IMR-90 (cell line): ENCODE results near the gene EPHA6. TPM values are rescaled to one million over a fixed set of nuclear protein-coding genes. Genes with fewer than 3 reads are reported as not detected.

Source experiments
- ATAC-seq: fragments of 200-7000 bp; cut with Tn5 transposase; 2 replicates; pipeline ENCODE4 v1.9.1; 2020; ENCODE audit warnings: low read depth, mild to moderate bottlenecking, moderate library complexity
- BruUV-seq: library from RNA; stranded (reverse); fragments of 400-500 nt; replicated peaks from 2 replicates; lab custom pipeline; 2021; lab: Mats Ljungman, UMichigan
- CTCF ChIA-PET: fragments of 300-600 bp; formaldehyde crosslinking; extraction: SDS; loops from one replicate; lab custom pipeline; 2021; ENCODE audit warnings: antibody characterized with exemption; lab: Yijun Ruan, JAX
- POLR2A ChIA-PET: fragments of 300-600 bp; sonication (Branson Sonifier 250); formaldehyde crosslinking; loops from one replicate; lab custom pipeline; 2022; ENCODE audit warnings: antibody characterized with exemption; ENCODE audit not compliant: unreplicated experiment; lab: Charles Lee
- DNase-seq: peaks from one replicate; pipeline ENCODE4 v3.0.0; 2013
- H2AFZ ChIP-seq: replicated peaks from 2 replicates; pipeline ENCODE3; 2013; ENCODE audit warnings: low read length, mild to moderate bottlenecking; ENCODE audit not compliant: poor library complexity
- H2AK5ac ChIP-seq: 2 replicates; pipeline ENCODE4 v1.6.1; 2013; ENCODE audit warnings: low read depth, low read length, inconsistent platforms
- H2AK9ac ChIP-seq: replicated peaks from 2 replicates; pipeline ENCODE3; 2013; ENCODE audit warnings: mild to moderate bottlenecking, low read depth, low read length, moderate library complexity; ENCODE audit not compliant: poor library complexity
- H2BK120ac ChIP-seq: 2 replicates; pipeline ENCODE4 v1.6.1; 2013; ENCODE audit warnings: low read depth, low read length, inconsistent platforms
- H2BK15ac ChIP-seq: 3 replicates; pipeline ENCODE4 v1.6.1; 2013; ENCODE audit warnings: low read depth, low read length, inconsistent platforms
- H2BK20ac ChIP-seq: 2 replicates; pipeline ENCODE4 v1.6.1; 2013; ENCODE audit warnings: low read depth, mild to moderate bottlenecking, inconsistent platforms, low read length, moderate library complexity
- H2BK5ac ChIP-seq: 2 replicates; pipeline ENCODE4 v1.6.1; 2013; ENCODE audit warnings: mild to moderate bottlenecking, low read depth, low read length, inconsistent platforms; ENCODE audit not compliant: poor library complexity, severe bottlenecking
- H3K14ac ChIP-seq: replicated peaks from 2 replicates; pipeline ENCODE4 v1.6.1; 2013; ENCODE audit warnings: low read depth, low read length, inconsistent platforms
- H3K18ac ChIP-seq: 2 replicates; pipeline ENCODE4 v1.6.1; 2013; ENCODE audit warnings: low read depth, low read length, control low read depth
- H3K23ac ChIP-seq: 2 replicates; pipeline ENCODE4 v1.6.1; 2013; ENCODE audit warnings: low read depth, low read length, inconsistent platforms
- H3K27ac ChIP-seq: 2 replicates; pipeline ENCODE4 v1.5.1; 2013; ENCODE audit warnings: mild to moderate bottlenecking, control low read depth, low read length; ENCODE audit not compliant: insufficient read depth
- H3K27me3 ChIP-seq: 2 replicates; pipeline ENCODE4 v1.6.1; 2013; ENCODE audit warnings: low read length; ENCODE audit not compliant: control insufficient read depth, insufficient read depth
- H3K36me3 ChIP-seq: 2 replicates; pipeline ENCODE4 v1.6.1; 2013; ENCODE audit warnings: low read length, mixed read lengths; ENCODE audit not compliant: control insufficient read depth, insufficient read depth
- H3K4ac ChIP-seq: 2 replicates; pipeline ENCODE4 v1.6.1; 2013; ENCODE audit warnings: low read depth, low read length, inconsistent platforms
- H3K4me1 ChIP-seq: 2 replicates; pipeline ENCODE4 v1.6.1; 2013; ENCODE audit warnings: low read length, mixed read lengths; ENCODE audit not compliant: control insufficient read depth, insufficient read depth
- H3K4me2 ChIP-seq: 2 replicates; pipeline ENCODE4 v1.6.1; 2013; ENCODE audit warnings: low read depth, mild to moderate bottlenecking, control low read depth, low read length, moderate library complexity
- H3K4me3 ChIP-seq: 2 replicates; pipeline ENCODE4 v1.5.1; 2013; ENCODE audit warnings: low read depth, mild to moderate bottlenecking, control low read depth, low read length, moderate library complexity; ENCODE audit not compliant: insufficient read depth
- H3K56ac ChIP-seq: 2 replicates; pipeline ENCODE4 v1.6.1; 2013; ENCODE audit warnings: low read length, inconsistent platforms; ENCODE audit not compliant: insufficient read depth; ENCODE audit errors: extremely low read depth
- H3K79me1 ChIP-seq, 2 experiments: 2 replicates each; pipeline ENCODE4 v1.6.1; 2013; ENCODE audit warnings: low read length in 2 of 2, inconsistent platforms in 1 of 2, low read depth in 1 of 2
- H3K9ac ChIP-seq: 2 replicates; pipeline ENCODE4 v1.6.1; 2013; ENCODE audit warnings: low read depth, low read length, control low read depth
- H3K9me1 ChIP-seq: 2 replicates; pipeline ENCODE4 v1.6.1; 2013; ENCODE audit warnings: low read length, inconsistent platforms; ENCODE audit not compliant: insufficient read depth
- H3K9me3 ChIP-seq: 2 replicates; pipeline ENCODE4 v1.6.1; 2013; ENCODE audit warnings: low read length; ENCODE audit not compliant: control insufficient read depth, insufficient read depth
- H4K20me1 ChIP-seq: 2 replicates; pipeline ENCODE4 v1.6.1; 2013; ENCODE audit warnings: low read length, inconsistent platforms; ENCODE audit not compliant: insufficient read depth
- H4K5ac ChIP-seq: 2 replicates; pipeline ENCODE4 v1.6.1; 2013; ENCODE audit warnings: mild to moderate bottlenecking, low read depth, low read length, control low read depth
- H4K8ac ChIP-seq, 2 experiments: 2 replicates each; pipeline ENCODE4 v1.6.1; 2013; ENCODE audit warnings: low read depth in 2 of 2, low read length in 2 of 2, control low read depth in 1 of 2, inconsistent platforms in 1 of 2
- H4K91ac ChIP-seq: 2 replicates; pipeline ENCODE4 v1.6.1; 2013; ENCODE audit warnings: low read depth, low read length, inconsistent platforms; ENCODE audit not compliant: insufficient read depth
- BHLHE40 ChIP-seq: fragments of 150-350 bp; IDR thresholded peaks from 2 replicates; pipeline ENCODE4 v1.6.1; 2016; ENCODE audit warnings: mild to moderate bottlenecking, low read depth, low read length
- CEBPB ChIP-seq: IDR thresholded peaks from 2 replicates; pipeline ENCODE4 v1.6.1; 2012; ENCODE audit warnings: low read depth, low read length, improper control_type of control experiment
- FOS ChIP-seq: fragments of 150-350 bp; IDR thresholded peaks from 2 replicates; pipeline ENCODE4 v1.6.1; 2016; ENCODE audit warnings: low read depth, low read length
- MAZ ChIP-seq: IDR thresholded peaks from 2 replicates; pipeline ENCODE4 v1.6.1; 2012; ENCODE audit warnings: low read depth, mild to moderate bottlenecking, low read length, improper control_type of control experiment, moderate library complexity, borderline replicate concordance
- MXI1 ChIP-seq: IDR thresholded peaks from 2 replicates; pipeline ENCODE4 v1.6.1; 2012; ENCODE audit warnings: low read depth, mild to moderate bottlenecking, low read length, moderate library complexity, borderline replicate concordance
- RAD21 ChIP-seq: IDR thresholded peaks from 2 replicates; pipeline ENCODE4 v1.6.1; 2012; ENCODE audit warnings: low read length, improper control_type of control experiment
- RCOR1 ChIP-seq: IDR thresholded peaks from 2 replicates; pipeline ENCODE4 v1.6.1; 2012; ENCODE audit warnings: mild to moderate bottlenecking, low read length, improper control_type of control experiment; ENCODE audit not compliant: insufficient replicate concordance
- SMC3 ChIP-seq: fragments of 150-350 bp; IDR thresholded peaks from 2 replicates; pipeline ENCODE4 v1.6.1; 2016; ENCODE audit warnings: low read depth, mild to moderate bottlenecking, antibody characterized with exemption, low read length, moderate library complexity
- WGBS, 2 experiments: methylation state at CpG; one replicate each; pipeline versions ENCODE4 v1.1.5 to v1.1.7; 2013; ENCODE audit warnings: missing lambda C conversion rate in 2 of 2; ENCODE audit not compliant: insufficient read length in 1 of 2; ENCODE audit errors: extremely low coverage in 2 of 2; 5-methylcytosine and 5-hydroxymethylcytosine counted together
- dilution Hi-C: fragments of 300-500 bp; cut with HindIII; formaldehyde crosslinking; loops from one replicate; pipeline ENCODE4 v1.14.3; 2018; ENCODE audit warnings: low sequenced_read_pairs; ENCODE audit not compliant: unreplicated experiment
- in situ Hi-C: fragments of 300-500 bp; cut with MboI; formaldehyde crosslinking; loops from 3 replicates; pipeline ENCODE4 v1.14.3; 2019; ENCODE audit warnings: low sequenced_read_pairs, inconsistent platforms, mixed read lengths
- intact Hi-C: fragments of 100-400 bp; cut with micrococcal nuclease; formaldehyde crosslinking; loops from 2 replicates; pipeline ENCODE4 v1.10.0; 2022
- polyA plus RNA-seq, 3 experiments: library from polyadenylated mRNA; depleted of rRNA; stranded (reverse); fragments of >200 nt; gene quantifications; 2 replicates each; pipeline ENCODE4 v1.2.3, GENCODE V29; 2012; ENCODE audit warnings: low replicate concordance in 1 of 3
- total RNA-seq: library from RNA; depleted of rRNA; stranded (reverse); fragments of >200 nt; gene quantifications from 2 replicates; pipeline ENCODE4 v1.2.3, GENCODE V29; 2012
- TF ChIP-seq, protein P1 (sequence below): fragments of 150-350 bp; IDR thresholded peaks from 2 replicates; pipeline ENCODE4 v1.6.1; 2017; ENCODE audit warnings: mild to moderate bottlenecking, antibody characterized with exemption, low read length, low read depth

Gene EPHA6
- total and polyA plus RNA-seq, 2 of the 4 experiments (the other 2 are of a cell fraction) = not detected

DNA sequence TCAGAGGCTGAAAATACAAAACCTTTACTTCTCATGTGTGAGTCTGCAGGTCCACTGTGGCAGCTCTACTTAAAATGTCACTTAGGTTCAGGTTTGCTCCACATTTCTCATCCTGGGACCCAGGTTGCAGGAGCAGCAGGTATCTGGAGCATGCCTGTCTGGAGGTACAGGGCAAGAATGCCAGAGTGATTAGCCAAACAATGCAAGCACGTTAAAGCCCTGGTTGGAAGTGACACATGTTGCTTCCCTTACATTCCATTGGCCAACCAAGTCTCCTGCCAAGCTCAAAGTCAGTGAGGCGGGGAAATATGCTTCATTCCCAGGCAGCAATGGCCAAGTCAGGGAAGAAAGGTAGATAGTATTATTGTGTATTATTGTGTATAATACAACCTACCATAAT lies 873.3 kb downstream of the EPHA6 start:
- no peak overlapping the region for H3K4me2 ChIP-seq
- no peak overlapping the region for H2BK120ac ChIP-seq
- no peak overlapping the region for H2BK5ac ChIP-seq
- H2AK9ac ChIP-seq = no peak overlapping the region
- no peak overlapping the region for H4K91ac ChIP-seq
- H3K23ac ChIP-seq = no peak overlapping the region
- CTCF ChIA-PET = no interaction called here
- no peaks in the 10 kb centered on the region for H3K9me1 ChIP-seq
- no peak overlapping the region for H3K9ac ChIP-seq
- no peak overlapping the region for H2AK5ac ChIP-seq
- WGBS, 2 experiments = no CpG with 5 or more reads among the region's 2 CpGs
- H3K4me1 ChIP-seq = no peaks in the 10 kb centered on the region
- DNase-seq (no peak), ATAC-seq (no peak)
- dilution Hi-C loops (no loop called here), intact Hi-C loops (no loop called here), in situ Hi-C loops (no loop called here)
- POLR2A ChIA-PET = no interaction called here
- no peak overlapping the region for H3K4me3 ChIP-seq
- no peaks in the 10 kb centered on the region for H3K9me3 ChIP-seq
- TF ChIP-seq, protein P1, sequence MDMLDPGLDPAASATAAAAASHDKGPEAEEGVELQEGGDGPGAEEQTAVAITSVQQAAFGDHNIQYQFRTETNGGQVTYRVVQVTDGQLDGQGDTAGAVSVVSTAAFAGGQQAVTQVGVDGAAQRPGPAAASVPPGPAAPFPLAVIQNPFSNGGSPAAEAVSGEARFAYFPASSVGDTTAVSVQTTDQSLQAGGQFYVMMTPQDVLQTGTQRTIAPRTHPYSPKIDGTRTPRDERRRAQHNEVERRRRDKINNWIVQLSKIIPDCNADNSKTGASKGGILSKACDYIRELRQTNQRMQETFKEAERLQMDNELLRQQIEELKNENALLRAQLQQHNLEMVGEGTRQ = no peak
- no peak for TF ChIP-seq RAD21
- no peak for TF ChIP-seq RCOR1
- TF ChIP-seq BHLHE40 = no peak
- no peak for TF ChIP-seq SMC3
- TF ChIP-seq MXI1 = no peak
- TF ChIP-seq MAZ = no peak
- TF ChIP-seq CEBPB = no peak
- TF ChIP-seq FOS = no peak
- no peaks in the 10 kb centered on the region for H3K79me1 ChIP-seq
- no peak overlapping the region for H3K27ac ChIP-seq
- H4K5ac ChIP-seq = no peak overlapping the region
- no peaks in the 10 kb centered on the region for H3K27me3 ChIP-seq
- BruUV-seq = no TSS peak
- H3K18ac ChIP-seq = no peak overlapping the region
- no peak overlapping the region for H3K4ac ChIP-seq
- no peak overlapping the region for H2BK20ac ChIP-seq
- no peaks in the 10 kb centered on the region for H3K36me3 ChIP-seq
- H4K8ac ChIP-seq = no peak overlapping the region
- H3K56ac ChIP-seq = no peak overlapping the region
- H2AFZ ChIP-seq = no peak overlapping the region
- H4K20me1 ChIP-seq = no peaks in the 10 kb centered on the region
- no peak overlapping the region for H2BK15ac ChIP-seq
- H3K14ac ChIP-seq = no peak overlapping the region
